ENCODE results near the gene SPAM1.

The SPAM1 gene

DNA sequence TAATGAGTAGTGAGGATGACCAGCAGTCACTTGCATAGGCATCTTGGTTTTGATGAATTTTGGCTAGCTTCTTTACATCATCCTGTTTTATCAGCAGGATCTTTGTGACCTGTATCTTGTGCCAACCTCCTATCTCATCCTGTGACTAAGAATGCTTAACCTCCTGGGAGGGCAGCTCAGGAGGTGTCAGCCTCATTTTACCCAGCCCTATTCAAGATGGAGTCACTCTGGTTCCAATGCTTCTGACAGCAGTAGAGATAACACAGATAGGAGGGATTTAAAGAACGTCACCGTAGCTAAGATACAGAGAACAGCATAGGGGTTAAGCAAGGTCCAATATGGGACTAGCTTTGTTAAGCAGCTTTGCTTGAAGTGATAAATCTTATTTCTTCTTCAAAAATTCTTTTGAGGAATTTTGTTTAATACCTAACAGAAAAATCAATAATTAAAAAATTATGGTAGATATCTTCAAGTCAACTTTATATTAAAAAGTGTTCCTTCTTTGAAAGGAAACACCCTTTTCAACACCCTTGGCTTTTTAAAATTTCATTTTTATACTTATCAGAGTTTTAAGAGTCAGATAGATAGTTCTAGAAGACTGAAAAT, 68.0 kb downstream of the SPAM1 start:
- no peaks in the 10 kb centered on the region for H4K20me1 ChIP-seq (ENCODE audit: low read depth, low read length)
- no peaks in the 10 kb centered on the region for H3K79me2 ChIP-seq (ENCODE audit: insufficient read depth, low read length)
- no peaks in the 10 kb centered on the region for H3K36me3 ChIP-seq (ENCODE audit: low read length)
- no peaks in the 10 kb centered on the region for H3K9me3 ChIP-seq (ENCODE audit: insufficient read depth, low read length)
- H3K4me3 ChIP-seq (ENCODE audit: insufficient read depth, low read length, poor library complexity, severe bottlenecking): no peak overlapping the region
- H3K27ac ChIP-seq (ENCODE audit: low read depth, low read length): no peak overlapping the region
- H3F3A ChIP-seq (ENCODE audit: insufficient read depth): no peaks in the 10 kb centered on the region
- H3K27me3 ChIP-seq (ENCODE audit: low read length): no peaks in the 10 kb centered on the region
- H3K9me2 ChIP-seq (replicated peaks; ENCODE audit: insufficient read depth, low read length): no peaks in the 10 kb centered on the region
- H2AFZ ChIP-seq (ENCODE audit: low read depth, low read length, severe bottlenecking): no peak overlapping the region
- H3K4me2 ChIP-seq (ENCODE audit: low read depth, low read length, poor library complexity, severe bottlenecking): no peak overlapping the region
- no peak for TF ChIP-seq EZH2phosphoT487 (conservative IDR thresholded peaks at IDR 0.05; ENCODE audit: low read length)
- TF ChIP-seq, protein P1, sequence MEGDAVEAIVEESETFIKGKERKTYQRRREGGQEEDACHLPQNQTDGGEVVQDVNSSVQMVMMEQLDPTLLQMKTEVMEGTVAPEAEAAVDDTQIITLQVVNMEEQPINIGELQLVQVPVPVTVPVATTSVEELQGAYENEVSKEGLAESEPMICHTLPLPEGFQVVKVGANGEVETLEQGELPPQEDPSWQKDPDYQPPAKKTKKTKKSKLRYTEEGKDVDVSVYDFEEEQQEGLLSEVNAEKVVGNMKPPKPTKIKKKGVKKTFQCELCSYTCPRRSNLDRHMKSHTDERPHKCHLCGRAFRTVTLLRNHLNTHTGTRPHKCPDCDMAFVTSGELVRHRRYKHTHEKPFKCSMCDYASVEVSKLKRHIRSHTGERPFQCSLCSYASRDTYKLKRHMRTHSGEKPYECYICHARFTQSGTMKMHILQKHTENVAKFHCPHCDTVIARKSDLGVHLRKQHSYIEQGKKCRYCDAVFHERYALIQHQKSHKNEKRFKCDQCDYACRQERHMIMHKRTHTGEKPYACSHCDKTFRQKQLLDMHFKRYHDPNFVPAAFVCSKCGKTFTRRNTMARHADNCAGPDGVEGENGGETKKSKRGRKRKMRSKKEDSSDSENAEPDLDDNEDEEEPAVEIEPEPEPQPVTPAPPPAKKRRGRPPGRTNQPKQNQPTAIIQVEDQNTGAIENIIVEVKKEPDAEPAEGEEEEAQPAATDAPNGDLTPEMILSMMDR (IDR thresholded peaks at IDR 0.05; ENCODE audit: insufficient read depth, low read length, poor library complexity, severe bottlenecking): no peak
- H3K9ac ChIP-seq (ENCODE audit: low read length): no peak overlapping the region

DNA sequence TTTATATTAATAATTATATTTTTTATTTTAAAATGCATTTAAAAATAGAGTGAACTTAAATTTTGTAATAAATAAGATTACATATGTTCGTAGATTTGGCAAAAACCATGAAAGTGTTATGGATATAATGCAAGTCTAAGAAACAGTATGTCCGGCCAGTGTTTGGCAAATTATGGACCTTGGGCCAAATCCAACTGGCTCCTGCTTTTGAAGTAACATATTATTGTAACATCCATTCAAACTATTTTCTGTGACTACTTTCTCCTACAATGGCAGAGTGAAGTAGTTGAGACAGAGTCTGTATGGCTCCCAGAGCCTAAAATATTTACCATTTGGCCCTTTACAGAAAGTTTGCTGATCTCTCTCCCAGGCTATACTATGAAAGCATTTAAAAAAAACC, 69.0 kb downstream of the SPAM1 start:
- Histone ChIP-seq H3F3A (ENCODE audit: insufficient read depth) (no peaks in the 10 kb centered on the region), H3K27me3 (ENCODE audit: low read length) (no peaks in the 10 kb centered on the region), H2AFZ (ENCODE audit: low read depth, low read length, severe bottlenecking) (no peak overlapping the region), H3K36me3 (ENCODE audit: low read length) (no peaks in the 10 kb centered on the region), H3K27ac (ENCODE audit: low read depth, low read length) (no peak overlapping the region), H3K9me3 (ENCODE audit: insufficient read depth, low read length) (no peaks in the 10 kb centered on the region), H3K79me2 (ENCODE audit: insufficient read depth, low read length) (no peaks in the 10 kb centered on the region), H3K9ac (ENCODE audit: low read length) (no peak overlapping the region), H3K4me3 (ENCODE audit: insufficient read depth, low read length, poor library complexity, severe bottlenecking) (no peak overlapping the region), H3K4me2 (ENCODE audit: low read depth, low read length, poor library complexity, severe bottlenecking) (no peak overlapping the region), H4K20me1 (ENCODE audit: low read depth, low read length) (no peaks in the 10 kb centered on the region), H3K9me2 (replicated peaks; ENCODE audit: insufficient read depth, low read length) (no peaks in the 10 kb centered on the region)
- TF ChIP-seq, protein P1 (IDR thresholded peaks at IDR 0.05; ENCODE audit: insufficient read depth, low read length, poor library complexity, severe bottlenecking): no peak
- TF ChIP-seq EZH2phosphoT487 (conservative IDR thresholded peaks at IDR 0.05; ENCODE audit: low read length): no peak

DNA sequence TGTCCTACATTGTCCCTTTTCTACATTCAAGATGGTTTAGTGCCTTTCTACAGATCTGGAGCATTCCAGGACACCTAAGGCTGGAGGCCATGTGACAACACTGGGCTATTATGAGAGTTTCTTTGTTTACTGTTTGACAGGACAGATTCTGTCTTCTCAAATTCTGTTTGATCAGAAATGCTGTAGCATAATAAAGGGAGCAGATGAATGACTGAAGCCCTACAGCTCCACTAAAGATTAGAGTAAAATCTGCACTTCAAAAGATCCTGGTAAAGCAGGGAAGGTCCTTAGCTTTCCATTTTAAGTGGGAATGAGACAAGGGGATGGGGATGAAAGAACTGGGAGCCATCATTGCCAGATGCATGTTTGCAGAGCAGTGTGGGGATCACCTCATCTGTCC, 69.4 kb downstream of the SPAM1 start:
- no peaks in the 10 kb centered on the region for H3F3A ChIP-seq (ENCODE audit: insufficient read depth)
- no peaks in the 10 kb centered on the region for H3K36me3 ChIP-seq (ENCODE audit: low read length)
- H3K79me2 ChIP-seq (ENCODE audit: insufficient read depth, low read length): no peaks in the 10 kb centered on the region
- TF ChIP-seq, protein P1 (IDR thresholded peaks at IDR 0.05; ENCODE audit: insufficient read depth, low read length, poor library complexity, severe bottlenecking): no peak
- no peak for TF ChIP-seq EZH2phosphoT487 (conservative IDR thresholded peaks at IDR 0.05; ENCODE audit: low read length)
- H3K27me3 ChIP-seq (ENCODE audit: low read length): no peaks in the 10 kb centered on the region
- no peak overlapping the region for H3K9ac ChIP-seq (ENCODE audit: low read length)
- H2AFZ ChIP-seq (ENCODE audit: low read depth, low read length, severe bottlenecking): no peak overlapping the region
- H4K20me1 ChIP-seq (ENCODE audit: low read depth, low read length): no peaks in the 10 kb centered on the region
- H3K9me2 ChIP-seq (replicated peaks; ENCODE audit: insufficient read depth, low read length): no peaks in the 10 kb centered on the region
- no peak overlapping the region for H3K4me2 ChIP-seq (ENCODE audit: low read depth, low read length, poor library complexity, severe bottlenecking)
- H3K27ac ChIP-seq (ENCODE audit: low read depth, low read length): no peak overlapping the region
- no peaks in the 10 kb centered on the region for H3K9me3 ChIP-seq (ENCODE audit: insufficient read depth, low read length)
- no peak overlapping the region for H3K4me3 ChIP-seq (ENCODE audit: insufficient read depth, low read length, poor library complexity, severe bottlenecking)

Measured in SU-DHL-6 (cell line).